Choroid plexus epithelial cell (primary cell): ENCODE data around the gene SMIM31.

ENCODE experiments used
- DNase-seq: peaks from one replicate; pipeline ENCODE4 v3.0.0-alpha.2; 2010; ENCODE audit warnings: low read depth
- H3K4me3 ChIP-seq: 2 replicates; pipeline ENCODE4 v1.5.1; 2011; ENCODE audit warnings: low read depth, mild to moderate bottlenecking, control low read depth, low read length, moderate library complexity
- CTCF ChIP-seq: conservative IDR thresholded peaks from 2 replicates; pipeline ENCODE4 v1.5.1; 2011; ENCODE audit warnings: low read depth, mild to moderate bottlenecking, control low read depth, inconsistent platforms, low read length, moderate library complexity

SMIM31 gene

DNA sequence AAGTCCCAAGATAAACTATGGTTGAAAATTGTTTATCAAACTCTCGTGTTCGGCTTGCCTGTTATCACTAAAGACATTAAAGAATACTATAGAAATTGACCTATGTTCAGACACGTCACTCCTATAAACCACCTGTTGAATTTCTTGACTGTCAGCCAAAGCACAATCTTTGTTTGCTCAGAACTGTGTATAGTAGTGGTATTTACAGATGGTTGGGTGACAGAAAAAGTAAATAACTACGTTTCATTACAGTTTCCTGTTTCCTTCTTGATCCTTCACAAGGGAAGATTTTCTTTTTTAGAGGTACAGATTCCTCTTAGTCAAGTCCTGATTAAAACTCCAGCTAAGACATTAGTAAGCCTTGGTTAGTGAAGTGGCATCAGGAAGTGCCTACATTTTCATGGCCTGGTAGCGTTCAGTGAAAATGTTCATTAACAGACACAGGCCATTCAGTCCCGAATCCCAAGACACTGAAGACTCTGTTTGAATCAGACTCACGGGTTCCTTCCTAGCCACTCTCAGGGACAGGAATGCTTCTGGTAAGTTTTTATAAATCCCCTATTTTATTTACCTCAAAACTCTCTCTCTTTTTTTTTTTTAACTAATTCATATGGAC, at the start of gene SMIM31:
Gene SMIM31, plus strand, starts transcription at position 259 of the 616 bp plus-strand sequence. CDS start 16,313 bp downstream, outside the sequence.
- TF ChIP-seq CTCF: no peak
- no peak for DNase-seq
- H3K4me3 ChIP-seq: no peak within 1 kb of the TSS

GRCh38 chr4:164706675-164707074, 47.3 kb upstream of the SMIM31 start:
- DNase-seq: no peak
- TF ChIP-seq CTCF: no peak
- H3K4me3 ChIP-seq: no peak overlapping the region

DNA sequence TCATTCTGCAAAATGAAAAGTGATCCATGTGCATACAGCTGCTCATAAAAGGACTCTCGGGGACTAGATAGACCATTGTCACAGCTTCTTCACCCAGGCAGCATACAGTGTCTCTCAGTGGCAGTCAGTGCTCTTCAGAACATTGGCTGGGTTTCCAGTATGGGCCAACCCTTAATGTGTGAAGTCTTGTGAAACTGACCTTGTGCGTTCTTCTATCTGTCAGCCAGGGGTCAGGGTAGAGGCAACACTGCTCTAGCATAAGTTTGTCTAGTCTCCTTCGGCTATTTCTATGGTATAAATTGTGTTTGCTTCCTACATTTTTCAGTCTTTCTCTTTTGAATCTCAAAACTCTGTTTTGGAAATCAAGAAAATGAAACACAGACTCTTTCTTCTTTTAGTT, 37.0 kb upstream of the SMIM31 start:
- no peak overlapping the region for H3K4me3 ChIP-seq
- DNase-seq: no peak
- TF ChIP-seq CTCF: no peak

- no peak for DNase-seq
- no peak for TF ChIP-seq CTCF
- H3K4me3 ChIP-seq: no peak overlapping the region
These were observed 35.1 kb upstream of the SMIM31 start for GRCh38 chr4:164718827-164719226.

- H3K4me3 ChIP-seq: no peak overlapping the region
- no peak for DNase-seq
- no peak for TF ChIP-seq CTCF
These were observed 28.9 kb upstream of the SMIM31 start for GRCh38 chr4:164725066-164725465.

DNA sequence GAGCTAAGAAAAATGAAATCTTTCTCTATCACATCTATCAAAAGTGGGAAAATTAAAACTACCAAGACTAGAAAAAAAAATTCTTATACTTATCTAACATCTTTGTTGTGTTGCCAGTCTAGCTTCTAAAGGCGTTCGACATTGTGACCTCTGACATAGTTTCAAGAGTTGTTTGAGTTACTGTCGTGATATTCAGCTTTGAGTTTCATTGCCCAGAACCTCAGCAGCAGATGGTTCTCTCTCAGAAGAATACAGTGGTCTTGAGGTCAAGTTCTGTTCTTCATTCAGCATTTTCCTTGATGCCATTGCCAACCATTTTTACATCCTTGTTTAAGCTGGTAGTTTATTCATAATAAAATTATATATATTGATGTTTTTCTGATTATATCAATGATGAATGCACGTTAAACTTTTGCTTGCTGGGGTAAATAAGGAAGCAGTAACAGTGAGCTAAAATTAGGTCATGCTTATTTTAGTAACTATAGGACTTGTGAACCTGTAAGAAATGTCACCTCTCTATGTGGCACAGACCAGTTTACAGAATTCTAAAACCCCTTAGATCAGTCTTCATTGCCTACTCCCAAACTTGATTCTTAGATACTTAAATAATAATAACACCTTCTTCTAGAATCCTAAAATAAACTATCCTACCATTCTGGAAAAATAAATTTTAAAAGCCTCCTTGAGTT, 23.1 kb upstream of the SMIM31 start:
- H3K4me3 ChIP-seq: no peak overlapping the region
- no peak for TF ChIP-seq CTCF

More for the DNA sequence above, 23.1 kb upstream of the SMIM31 start:
- no peak for DNase-seq
